ENCODE results near the gene APRT.

APRT gene

DNA sequence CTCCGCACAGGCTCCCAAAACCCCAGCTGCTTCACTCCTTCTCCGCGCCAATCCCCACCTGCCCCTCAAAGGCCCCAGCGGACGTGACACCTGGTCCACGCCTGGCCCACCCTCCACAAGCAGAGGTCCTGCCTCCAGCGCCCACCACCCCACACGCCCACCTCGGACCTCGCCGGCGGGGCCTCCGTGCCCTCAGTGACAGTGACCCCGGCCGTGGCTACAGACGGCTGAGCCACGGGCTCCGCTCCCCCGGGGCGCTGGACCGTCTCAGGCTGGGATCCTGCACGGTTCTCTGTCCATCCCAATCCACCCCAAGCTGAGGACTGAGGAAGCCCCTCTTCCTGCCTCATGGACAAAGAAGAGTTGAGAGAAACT lies 51.8 kb downstream of the APRT start:
- TF ChIP-seq, protein P1, sequence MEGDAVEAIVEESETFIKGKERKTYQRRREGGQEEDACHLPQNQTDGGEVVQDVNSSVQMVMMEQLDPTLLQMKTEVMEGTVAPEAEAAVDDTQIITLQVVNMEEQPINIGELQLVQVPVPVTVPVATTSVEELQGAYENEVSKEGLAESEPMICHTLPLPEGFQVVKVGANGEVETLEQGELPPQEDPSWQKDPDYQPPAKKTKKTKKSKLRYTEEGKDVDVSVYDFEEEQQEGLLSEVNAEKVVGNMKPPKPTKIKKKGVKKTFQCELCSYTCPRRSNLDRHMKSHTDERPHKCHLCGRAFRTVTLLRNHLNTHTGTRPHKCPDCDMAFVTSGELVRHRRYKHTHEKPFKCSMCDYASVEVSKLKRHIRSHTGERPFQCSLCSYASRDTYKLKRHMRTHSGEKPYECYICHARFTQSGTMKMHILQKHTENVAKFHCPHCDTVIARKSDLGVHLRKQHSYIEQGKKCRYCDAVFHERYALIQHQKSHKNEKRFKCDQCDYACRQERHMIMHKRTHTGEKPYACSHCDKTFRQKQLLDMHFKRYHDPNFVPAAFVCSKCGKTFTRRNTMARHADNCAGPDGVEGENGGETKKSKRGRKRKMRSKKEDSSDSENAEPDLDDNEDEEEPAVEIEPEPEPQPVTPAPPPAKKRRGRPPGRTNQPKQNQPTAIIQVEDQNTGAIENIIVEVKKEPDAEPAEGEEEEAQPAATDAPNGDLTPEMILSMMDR (conservative IDR thresholded peaks at IDR 0.05; ENCODE audit: control insufficient read depth, insufficient read depth, low read depth, low read length) = no peak
- no peak overlapping the region for H3K4me3 ChIP-seq (ENCODE audit: control insufficient read depth, low read depth, low read length)
- DNase-seq (ENCODE audit: low read depth) = no peak

Data from fibroblast of mammary gland (primary cell).